G401.6 (cell line): Measurements from ENCODE around the gene SVIL.
"Not testable (repeated sequence)": the region's sequence is repeated elsewhere in the genome, so short reads cannot be mapped to it uniquely, and the experiment has no call there.

Experiments
- FAIRE-seq: peaks from 2 replicates; lab custom pipeline; 2012; peaks lifted over from hg19 to GRCh38; lab: Jason Lieb, UNC

The SVIL gene

DNA sequence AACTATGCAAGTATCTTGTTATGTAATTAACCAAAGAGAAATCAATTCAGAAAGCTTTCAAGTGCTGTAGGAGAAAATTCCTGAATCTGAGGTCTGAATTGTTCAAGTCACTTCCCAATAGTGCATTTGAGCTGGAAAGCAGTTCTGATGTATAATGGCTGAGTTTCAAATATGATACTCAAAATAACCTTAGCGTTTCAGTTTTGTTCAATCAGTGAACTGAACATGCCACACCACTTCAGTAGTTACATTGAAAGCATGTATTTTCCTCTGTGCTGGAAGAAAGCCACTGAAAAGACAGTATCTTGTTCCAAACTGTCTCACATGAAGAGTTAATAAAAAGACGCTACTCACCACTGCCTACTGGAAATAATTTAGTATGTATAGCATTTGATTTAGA is 64.5 kb downstream of the SVIL start:
- not testable (repeated sequence) for FAIRE-seq

DNA sequence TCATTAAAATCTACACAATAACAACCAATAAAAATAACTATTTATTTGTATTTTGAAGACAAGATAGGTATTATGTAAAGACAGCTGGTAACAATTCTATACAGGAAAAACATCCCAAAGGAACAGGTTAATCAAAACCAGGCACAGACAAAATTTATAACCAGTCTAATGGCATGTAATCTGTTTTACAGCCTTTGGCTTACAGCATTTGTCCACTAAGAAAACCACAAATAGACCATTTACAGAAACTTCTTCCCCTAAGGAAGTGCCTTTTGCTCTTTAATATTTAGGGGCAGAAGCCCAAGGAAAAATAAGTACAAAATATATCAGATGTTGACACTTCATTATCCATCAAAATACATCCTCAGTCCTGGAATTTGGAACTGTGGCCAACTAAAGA is 65.0 kb downstream of the SVIL start:
- FAIRE-seq, result no peak

DNA sequence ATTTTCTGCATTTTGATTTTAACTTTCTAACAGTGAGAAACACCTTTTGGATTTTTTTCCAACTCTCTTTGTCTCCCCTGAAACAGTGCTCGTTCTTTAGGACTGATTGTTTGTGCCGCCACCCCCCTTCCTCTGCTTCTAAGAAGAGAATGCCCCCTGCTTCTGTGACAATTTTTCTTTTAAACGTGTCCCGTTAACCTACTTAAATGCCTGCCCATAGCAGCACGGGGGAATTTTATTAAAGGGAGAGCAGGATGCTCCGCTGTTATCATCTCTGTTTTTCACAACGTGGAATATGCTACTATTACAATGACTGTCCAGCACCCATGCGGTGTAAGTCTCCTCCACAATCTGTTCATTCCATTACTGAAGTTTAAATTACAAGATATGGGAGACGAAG is 67.8 kb downstream of the SVIL start:
- FAIRE-seq, result no peak

DNA sequence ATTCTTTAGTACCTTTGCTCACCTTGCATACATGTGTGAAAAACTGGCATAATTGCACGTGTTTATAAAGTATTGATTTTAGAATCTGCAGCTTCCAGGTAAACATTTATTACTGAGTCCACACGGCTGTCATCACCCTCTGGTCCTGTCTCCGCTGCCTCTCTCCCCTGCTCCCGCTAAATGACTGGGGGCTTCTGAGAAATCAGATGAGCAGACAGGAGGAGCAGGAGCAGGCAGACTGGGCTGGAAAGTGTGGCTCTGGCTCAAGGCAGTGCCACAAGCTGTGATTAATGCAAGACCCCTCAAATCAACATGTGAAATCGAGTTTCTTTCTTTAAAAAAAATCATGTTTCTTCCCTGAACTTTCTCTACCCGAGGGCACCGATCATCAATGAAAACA is 68.6 kb downstream of the SVIL start:
- FAIRE-seq, result not testable (repeated sequence)

DNA sequence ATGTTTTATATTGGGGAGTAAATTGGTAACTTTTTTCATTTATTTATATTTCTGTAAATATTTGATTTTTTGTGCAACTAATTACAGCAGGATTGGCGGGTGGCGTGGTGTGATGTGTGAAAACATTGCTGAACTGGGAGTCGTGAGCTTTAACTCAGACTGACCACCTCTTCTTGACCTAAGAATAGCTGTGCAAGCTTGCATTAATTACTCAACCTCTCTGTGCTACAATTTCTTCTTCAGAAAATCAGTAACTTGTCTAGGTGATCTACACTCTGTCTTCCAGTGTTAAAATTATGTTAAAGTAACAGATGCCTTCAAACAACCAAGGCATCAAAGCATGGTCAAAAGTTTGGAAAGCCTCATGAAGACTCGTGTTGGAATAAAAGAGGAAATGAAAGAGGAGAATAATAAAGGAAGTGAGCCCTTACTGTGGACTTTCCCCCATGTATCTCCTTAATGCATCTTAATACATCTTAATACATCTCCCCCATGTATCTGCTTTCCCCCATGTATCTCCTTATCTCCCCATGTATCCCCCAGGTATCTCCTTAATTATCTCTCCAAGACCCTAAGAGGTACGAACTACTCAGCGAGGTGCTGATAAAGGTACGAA is 71.2 kb downstream of the SVIL start:
- no peak for FAIRE-seq

DNA sequence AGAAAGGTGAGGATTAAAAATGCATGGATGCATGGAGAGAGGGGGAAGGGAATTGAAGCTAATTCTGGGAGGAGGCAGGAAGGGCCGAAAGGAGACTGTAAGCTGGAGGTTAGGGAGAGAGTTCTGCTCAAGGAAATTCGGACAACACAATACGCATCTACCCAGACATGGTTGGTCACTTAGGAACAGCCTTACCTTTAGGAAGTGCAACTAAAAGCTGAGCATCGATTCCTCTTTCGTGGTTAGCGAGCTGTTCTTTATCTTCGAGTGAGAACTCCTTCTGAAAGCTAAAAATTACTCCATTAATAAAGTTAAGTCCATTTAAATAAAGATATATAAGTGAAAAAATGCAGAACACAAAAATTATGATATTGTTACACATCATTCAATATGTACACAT is 71.8 kb downstream of the SVIL start:
- FAIRE-seq, result not testable (repeated sequence)

DNA sequence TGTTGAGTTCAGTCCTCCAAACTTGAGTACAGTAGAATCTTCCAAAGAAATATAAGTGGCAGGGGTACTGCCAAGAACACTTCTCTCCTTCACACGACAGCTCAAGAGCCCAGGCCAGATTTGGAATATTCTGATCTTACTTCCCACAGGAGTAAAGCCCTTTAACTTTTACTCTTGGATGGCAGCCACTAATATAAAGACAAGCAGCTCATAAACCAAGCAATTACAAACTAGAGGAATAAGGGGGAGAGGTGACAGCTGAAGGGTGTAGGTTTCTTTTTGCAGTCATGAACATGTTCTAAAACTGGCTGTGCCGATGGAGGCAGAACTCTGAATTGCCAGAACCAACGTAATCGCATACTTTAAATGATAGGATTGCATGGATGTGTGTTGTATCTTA is 74.8 kb downstream of the SVIL start:
- FAIRE-seq, result no peak

DNA sequence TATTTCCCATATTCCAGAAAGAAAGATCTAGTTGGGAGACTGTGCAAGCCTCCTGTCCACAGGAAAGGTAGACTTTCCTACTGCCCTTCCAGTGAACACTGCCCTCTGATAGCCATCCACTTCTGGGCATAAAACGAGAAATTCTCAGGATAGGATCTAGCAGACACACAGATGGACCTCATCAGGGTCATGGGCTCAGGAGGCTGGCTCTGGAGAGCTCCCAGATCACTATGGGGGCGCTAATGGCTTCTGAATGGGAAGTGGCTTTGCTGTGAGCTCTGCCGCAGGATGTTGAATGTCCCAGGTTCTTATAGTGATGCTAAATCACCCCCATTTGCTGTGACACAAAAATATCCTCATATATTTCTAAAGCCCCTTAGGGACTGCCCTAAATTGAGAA is 77.1 kb downstream of the SVIL start:
- FAIRE-seq, result no peak

DNA sequence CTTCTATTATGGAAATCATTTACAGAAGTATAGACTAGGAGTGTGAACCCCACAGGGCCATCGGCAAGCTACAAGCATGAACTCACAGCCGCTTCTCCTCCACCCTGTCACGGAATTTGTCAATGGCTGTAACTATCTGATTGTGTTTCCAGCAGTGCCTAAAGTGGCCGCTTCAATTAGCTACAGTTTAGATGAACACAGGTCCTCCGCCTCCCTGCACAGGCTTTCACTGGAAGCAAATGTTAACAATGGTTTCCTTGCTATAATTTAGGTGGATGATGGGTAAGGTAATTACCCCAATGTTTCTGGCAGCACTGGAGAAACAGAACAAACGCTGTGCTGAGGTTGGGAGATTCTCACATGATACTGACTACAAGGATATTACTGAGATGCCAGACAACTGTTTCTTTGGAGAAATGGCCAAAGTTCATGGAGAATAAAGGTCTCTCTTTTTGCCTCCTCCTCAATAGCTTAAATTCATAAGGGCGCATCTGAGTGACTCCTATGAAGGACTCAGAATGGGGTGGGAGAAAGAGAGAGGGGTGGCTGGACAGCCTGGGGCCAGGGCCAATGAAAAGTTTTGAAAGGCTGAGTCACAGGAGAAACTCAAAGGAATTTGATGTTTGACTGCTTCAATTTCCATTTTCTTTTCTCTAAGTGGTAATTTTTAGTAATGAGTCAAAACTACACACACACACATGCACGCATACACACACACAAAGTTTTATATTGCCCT is 78.9 kb downstream of the SVIL start:
- no peak for FAIRE-seq

DNA sequence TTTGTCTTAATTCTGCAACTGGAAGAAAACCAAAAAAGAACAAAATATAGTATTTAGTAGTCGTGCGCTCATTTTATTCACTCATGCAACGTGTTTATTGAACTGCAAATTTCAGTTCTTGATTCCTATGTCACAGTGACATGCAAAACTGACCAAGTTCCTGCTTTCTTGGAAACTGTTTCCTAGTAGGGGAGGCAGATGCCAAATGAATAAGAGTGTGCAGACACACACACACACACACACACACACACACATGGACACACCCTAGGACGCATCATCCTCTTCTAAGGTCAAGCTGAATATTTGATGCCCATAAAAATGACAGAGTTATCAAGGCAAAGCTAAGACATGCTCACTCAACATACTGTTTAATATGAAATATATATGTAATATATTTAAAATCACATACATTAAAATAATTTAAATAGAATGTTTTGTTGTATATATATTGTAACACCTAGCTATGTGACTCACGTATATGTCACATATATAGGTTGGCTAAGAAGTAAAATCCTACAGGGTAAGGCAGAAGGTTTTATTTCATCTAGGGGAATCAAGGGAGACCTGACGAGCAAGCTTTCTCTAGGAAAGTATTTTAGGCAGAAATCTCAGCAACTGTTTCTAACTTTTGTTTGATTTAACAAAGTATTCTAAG is 79.6 kb downstream of the SVIL start:
- FAIRE-seq, result peak; percentile 3

DNA sequence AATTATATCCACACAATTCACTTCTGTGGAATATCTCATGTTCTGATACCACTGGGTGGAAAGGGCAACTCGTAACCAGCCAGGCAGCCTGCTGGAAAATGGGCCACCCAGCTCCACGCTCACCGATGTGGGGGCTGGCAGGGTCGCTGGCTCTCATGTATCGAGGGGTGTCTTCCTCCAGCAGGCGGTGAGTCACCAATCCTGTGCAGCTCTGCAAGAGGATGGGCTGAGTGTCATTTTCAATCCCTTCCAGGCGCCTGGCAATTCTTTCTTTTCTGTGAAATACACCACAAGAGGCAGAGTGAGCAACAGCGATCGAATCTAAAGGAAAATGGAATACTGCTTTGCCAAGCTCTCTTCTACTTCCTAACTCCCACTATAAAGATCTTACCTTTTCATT is 80.1 kb downstream of the SVIL start:
- FAIRE-seq, result no peak

DNA sequence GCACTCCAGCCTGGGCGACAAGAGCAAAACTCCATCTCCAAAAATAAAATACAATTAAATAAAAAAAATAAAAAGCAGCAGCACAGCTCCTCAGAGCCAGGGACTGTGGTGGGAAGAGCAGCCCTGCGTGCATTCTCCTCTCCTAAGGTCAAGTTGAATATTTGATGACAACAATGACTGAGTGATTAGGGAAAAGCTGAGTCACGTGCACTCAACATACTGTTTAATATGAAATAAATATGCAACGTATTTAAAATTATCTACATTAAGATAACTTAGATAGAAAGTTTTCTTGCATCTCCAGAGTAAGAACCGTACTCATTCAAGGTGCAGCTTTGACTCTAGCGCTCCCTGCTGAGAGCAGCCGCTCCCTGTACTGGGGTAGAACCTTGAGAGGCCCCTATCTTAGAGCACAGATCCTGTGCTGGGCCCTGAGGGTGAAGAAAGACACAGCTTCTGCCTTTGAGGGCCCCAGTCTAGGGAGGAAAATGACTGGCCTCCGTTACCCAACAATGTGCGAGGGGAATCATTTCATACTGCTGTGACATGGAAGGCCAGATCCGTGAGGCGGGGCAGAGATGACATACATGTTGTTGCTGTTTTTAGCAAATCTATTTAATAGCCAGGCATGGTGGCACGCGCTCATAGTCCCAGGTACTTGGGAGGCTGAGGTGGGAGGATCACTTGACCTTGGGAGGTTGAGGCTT is 81.1 kb downstream of the SVIL start:
- no peak for FAIRE-seq

DNA sequence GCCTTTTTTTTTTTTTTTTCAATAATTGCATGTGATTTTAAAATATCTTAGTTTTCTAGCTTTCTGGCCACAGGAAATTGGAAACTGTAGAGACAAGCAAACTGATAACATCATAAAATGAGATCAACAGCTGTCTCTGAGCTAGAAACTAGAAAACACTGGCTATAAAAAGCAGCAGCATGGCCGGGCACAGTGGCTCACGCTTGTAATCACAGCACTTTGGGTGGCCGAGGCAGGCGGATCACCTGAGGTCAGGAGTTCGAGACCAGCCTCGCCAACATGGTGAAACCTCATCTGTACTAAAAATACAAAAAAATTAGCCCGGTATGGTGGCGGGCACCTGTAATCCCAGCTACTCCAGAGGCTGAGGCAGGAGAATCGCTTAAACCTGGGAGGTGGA is 81.7 kb downstream of the SVIL start:
- not testable (repeated sequence) for FAIRE-seq

DNA sequence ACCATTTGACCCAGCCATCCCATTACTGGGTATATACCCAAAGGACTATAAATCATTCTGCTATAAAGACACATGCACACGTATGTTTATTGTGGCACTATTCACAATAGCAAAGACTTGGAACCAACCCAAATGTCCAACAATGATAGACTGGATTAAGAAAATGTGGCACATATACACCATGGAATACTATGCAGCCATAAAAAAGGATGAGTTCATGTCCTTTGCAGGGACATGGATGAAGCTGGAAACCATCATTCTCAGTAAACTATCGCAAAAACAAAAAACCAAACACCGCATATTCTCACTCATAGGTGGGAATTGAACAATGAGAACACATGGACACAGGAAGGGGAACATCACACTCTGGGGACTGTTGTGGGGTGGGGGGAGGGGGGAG is 85.3 kb downstream of the SVIL start:
- FAIRE-seq, result not testable (repeated sequence)

DNA sequence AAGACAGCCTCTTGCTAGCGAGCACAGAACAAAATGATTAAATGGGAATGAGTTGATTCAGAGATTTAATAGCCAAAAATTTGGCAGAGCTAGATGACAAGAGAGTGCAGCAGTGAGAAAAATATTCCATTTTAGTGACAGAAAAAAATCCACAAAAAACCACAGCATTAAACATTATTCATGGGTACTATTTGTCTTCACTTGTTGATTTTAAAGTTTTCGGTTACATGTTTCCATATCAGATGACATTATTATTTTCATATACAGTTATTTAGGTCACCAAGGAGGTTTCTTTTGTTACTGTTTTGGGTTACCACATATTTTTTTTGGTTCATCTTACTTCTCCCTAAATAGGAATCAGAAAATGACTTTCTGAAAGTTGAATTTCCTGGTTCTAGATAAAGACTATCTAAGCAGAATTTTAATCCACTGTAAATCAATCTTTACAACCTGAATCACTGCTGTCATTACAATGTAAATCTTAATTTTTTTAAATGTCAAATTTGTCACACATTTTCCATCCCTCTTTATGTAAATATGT is 87.9 kb downstream of the SVIL start:
- no peak for FAIRE-seq

DNA sequence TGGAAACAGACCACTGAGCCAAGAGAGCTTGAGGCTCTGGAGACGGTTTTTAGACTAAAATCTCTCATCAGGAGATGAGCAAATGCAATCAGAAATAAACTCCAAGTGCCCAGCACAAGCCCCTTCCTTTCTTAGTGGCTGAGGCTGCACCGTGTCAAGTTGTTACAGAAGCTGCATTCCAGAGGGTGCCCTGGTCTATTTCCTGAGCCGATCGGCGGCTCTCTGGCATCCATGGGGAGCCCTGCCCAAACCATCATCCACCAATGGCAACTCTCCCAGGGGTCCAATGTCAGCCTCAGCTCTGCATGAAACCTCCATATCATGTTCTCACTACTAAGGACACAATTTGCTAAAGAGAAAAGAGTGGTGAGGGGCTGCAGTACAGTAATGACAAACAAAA is 89.6 kb downstream of the SVIL start:
- FAIRE-seq, result no peak

DNA sequence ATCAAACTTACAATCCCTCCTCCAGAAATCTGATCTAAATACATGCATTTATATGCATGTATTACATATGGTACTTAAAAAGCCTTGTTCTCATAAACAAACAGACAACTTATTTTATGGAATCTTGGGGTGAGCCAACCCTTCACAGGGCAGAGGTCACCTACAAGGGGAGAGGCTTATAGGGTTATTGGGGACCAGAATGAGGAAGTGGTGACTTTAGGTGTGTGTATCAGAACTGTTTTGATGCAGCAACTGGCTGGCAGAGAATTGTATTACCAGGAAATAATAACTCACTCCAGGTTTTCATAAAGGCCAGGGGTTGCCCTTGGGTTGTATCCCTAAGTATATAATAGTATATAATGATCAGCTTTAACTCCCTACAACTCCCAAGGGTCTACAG is 91.1 kb downstream of the SVIL start:
- FAIRE-seq, result no peak

DNA sequence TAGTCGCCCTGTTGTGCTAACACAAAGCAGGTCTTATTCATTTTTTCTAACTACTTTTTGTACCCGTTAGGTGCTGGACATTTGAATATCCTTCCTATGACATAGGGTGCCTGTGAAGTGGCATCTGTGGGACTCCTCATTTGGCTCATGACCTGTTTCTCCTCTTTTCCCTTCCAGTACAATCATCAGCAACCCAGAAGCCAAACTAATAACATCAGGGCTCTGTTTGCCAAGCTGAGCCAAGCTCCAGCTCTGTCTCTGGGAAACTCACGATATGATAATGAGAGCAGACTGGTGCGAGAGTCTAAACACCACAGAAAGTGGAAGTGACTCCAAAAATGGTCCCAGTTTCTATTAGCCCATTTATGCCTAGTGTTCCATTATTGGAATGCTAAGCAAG is 92.0 kb downstream of the SVIL start:
- FAIRE-seq, result no peak

DNA sequence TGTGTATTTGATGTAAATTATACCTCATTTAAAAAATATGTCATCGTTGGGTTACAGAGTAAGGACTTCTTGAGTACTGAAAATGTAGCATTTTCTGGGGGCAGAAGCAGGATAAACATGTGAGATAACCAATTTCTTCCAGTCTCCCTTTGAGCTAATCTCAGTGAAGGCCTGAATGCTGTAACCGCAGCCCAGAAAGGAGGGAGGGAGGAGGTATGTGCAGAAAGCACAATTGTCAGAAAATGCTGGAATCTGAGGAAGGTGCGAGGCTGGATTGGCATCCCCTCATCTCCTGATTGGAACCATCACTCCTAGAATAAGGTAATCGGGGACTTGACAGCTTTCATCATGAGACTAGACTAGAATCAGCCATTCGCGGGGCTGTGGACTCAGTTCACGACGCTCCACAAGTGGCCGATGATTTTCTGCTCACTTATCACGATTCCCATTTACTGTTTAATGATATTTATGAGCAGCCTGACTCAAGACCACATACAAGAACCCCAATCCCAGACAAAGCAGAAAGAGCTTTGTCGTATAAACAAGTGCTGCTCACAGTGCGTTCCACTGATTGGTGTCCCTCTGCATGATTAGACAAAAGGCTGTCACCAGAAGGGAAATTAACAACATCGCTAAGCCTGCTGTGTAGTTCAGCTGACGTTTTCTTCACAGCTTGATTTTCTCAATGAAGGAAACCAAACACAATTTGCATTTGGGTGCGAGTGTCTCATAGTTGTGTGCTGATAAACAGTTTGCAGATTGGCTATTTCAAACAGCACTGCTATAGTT is 93.2 kb downstream of the SVIL start:
- FAIRE-seq, result no peak

DNA sequence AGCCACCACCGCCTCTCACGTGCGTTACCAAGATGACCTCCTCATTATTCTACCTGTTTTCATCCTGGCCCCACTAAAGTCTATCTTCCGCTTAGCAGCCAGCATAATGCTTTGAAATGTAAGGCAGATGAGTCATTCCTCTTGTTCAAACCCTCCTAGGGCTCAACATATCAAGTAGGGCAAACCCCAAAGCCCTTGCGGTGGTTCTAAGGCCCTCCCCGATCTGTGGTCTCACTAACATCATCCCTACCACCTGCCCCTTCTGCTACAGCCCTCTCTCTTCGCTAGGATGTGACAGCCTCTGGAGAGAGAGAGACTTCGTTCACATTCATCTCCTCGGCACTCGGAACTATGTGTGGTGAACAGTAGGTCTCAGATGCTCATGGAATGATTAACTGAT is 94.8 kb downstream of the SVIL start:
- FAIRE-seq, result no peak

DNA sequence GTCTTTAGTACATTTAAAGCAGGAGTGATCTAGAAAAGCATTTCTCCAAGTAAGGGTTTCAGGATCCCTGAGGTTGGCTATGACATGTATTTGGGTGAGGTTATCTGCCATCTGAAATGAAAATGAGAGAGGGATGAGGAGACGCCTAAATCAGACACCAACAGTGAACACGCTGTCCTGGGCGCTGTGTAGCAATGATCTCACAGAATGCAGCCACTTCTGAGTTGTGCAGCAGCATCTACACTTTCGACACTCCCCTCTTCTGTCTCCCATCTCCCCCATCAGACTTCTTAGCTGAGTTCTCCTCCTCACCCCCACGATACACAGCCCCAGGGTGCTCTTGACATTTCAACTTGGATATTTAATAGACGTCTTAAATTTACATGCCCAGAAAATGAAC is 95.4 kb downstream of the SVIL start:
- FAIRE-seq, result no peak

DNA sequence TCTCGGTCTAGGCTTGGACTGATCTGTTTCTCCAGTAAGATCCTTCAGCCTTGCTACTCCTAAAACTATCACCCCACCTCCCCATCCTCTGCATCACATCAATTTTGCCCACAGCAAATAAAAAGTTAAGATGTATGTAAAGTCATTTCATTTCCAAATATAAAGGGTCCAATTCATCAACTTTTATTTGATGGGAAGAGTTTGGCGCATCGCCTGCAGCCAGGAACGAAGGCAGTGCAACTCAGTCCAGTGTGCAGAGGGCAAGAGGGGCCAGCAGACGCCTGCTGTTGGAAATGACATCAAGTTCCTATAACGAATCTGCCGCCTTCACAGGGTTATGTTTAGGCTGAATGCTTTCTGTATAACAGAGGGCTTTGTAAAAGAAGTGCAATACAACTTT is 97.0 kb downstream of the SVIL start:
- FAIRE-seq, result no peak
